HepG2 (cell line): ENCODE data around the gene GATD1. TPM values are rescaled to one million over a fixed set of nuclear protein-coding genes. Genes with fewer than 3 reads are reported as not detected.

Experiments used
- ARID4A ChIP-seq: sonication (generic); formaldehyde crosslinking; IDR thresholded peaks from 2 replicates; pipeline ENCODE4 v1.5.0; 2020; ENCODE audit warnings: mild to moderate bottlenecking, missing genetic modification reagents, borderline replicate concordance
- DPF2 ChIP-seq: sonication (generic); formaldehyde crosslinking; IDR thresholded peaks from 2 replicates; pipeline ENCODE4 v1.4.0; 2020; ENCODE audit warnings: mild to moderate bottlenecking, low read depth, missing genetic modification reagents, borderline replicate concordance
- FOXK1 ChIP-seq: sonication (generic); formaldehyde crosslinking; IDR thresholded peaks from 2 replicates; pipeline ENCODE4 v1.4.0; 2020; ENCODE audit warnings: low read depth, missing genetic modification reagents, borderline replicate concordance
- KIAA2018 ChIP-seq: sonication (generic); formaldehyde crosslinking; IDR thresholded peaks from 2 replicates; pipeline ENCODE4 v1.5.0; 2020; ENCODE audit warnings: mild to moderate bottlenecking, missing genetic modification reagents, borderline replicate concordance
- RAD21 ChIP-seq: fragments of 450-650 bp; formaldehyde crosslinking; IDR thresholded peaks from 2 replicates; pipeline ENCODE4 v1.5.0; 2020; ENCODE audit warnings: mild to moderate bottlenecking
- SMARCC2 ChIP-seq: fragments of 450-650 bp; IDR thresholded peaks from 2 replicates; pipeline ENCODE4 v1.6.1; 2017; ENCODE audit warnings: antibody characterized with exemption, mild to moderate bottlenecking
- SPEN ChIP-seq: sonication (generic); formaldehyde crosslinking; IDR thresholded peaks from 2 replicates; pipeline ENCODE4 v1.5.1; 2020; ENCODE audit warnings: low read depth, mild to moderate bottlenecking, missing genetic modification reagents
- SRSF1 ChIP-seq: fragments of 200-400 bp; formaldehyde crosslinking; optimal IDR thresholded peaks from 2 replicates; pipeline ENCODE3; 2017; ENCODE audit warnings: mild to moderate bottlenecking, low read depth, low read length, moderate library complexity
- SYNCRIP ChIP-seq: fragments of 200-400 bp; formaldehyde crosslinking; IDR thresholded peaks from 2 replicates; pipeline ENCODE4 v1.6.1; 2018; ENCODE audit warnings: mild to moderate bottlenecking, low read depth, low read length; ENCODE audit not compliant: insufficient read depth
- THAP8 ChIP-seq: sonication (generic); formaldehyde crosslinking; IDR thresholded peaks from 2 replicates; pipeline ENCODE4 v1.5.1; 2020; ENCODE audit warnings: missing genetic modification reagents, mild to moderate bottlenecking, borderline replicate concordance
- ZMYM4 ChIP-seq: sonication (generic); formaldehyde crosslinking; IDR thresholded peaks from 2 replicates; pipeline ENCODE4 v1.8.1; 2023; ENCODE audit warnings: mild to moderate bottlenecking, missing genetic modification reagents
- ZNF788 ChIP-seq: sonication (generic); formaldehyde crosslinking; IDR thresholded peaks from 2 replicates; pipeline ENCODE4 v1.5.0; 2020; ENCODE audit warnings: mild to moderate bottlenecking, missing genetic modification reagents, borderline replicate concordance
- ZNF792 ChIP-seq: IDR thresholded peaks from 2 replicates; pipeline ENCODE4 v1.6.1; 2016
- polyA plus RNA-seq, 8 experiments: library from polyadenylated mRNA; depleted of rRNA in 3 of 8; stranded (reverse) in 7 of 8; unstranded in 1 of 8; fragments of >200 nt; fragmentation: Illumina TruSeq in 4 of 8; extraction: Trizol in 4 of 8; gene quantifications; 2 replicates each; pipeline versions ENCODE4 v1.2.1 to v1.2.3, GENCODE V29; 2011 to 2016; ENCODE audit warnings: low read depth in 4 of 8, missing spikeins in 1 of 8, mixed read lengths in 1 of 8; ENCODE audit not compliant: insufficient read depth in 1 of 8
- total RNA-seq, 5 experiments: library from RNA; depleted of rRNA; stranded (reverse); fragments of >200 nt; fragmentation: Illumina TruSeq; extraction: Trizol; gene quantifications; 2 replicates each; pipeline ENCODE4 v1.2.3, GENCODE V29; 2016; ENCODE audit warnings: low read depth in 1 of 5

Gene GATD1
- total and polyA plus RNA-seq, 2 of the 13 experiments (the other 11 are each of a cell fraction or from before 2014, with no cell fraction given), result 31.3 to 60.5 TPM

- TF ChIP-seq KIAA2018 (CRISPR knock-in tag), result no peak
- no peak for TF ChIP-seq ZMYM4 (CRISPR knock-in tag)
- peak; percentile 52 for TF ChIP-seq RAD21 (CRISPR knock-in tag)
- TF ChIP-seq FOXK1, result no peak
- peak; percentile 44; the same call in 1 of the 2 replicates for TF ChIP-seq ARID4A (CRISPR knock-in tag)
- 0 out of 2 replicates have a peak, but pooled peaks have one; percentile 1 for TF ChIP-seq SPEN (CRISPR knock-in tag)
- TF ChIP-seq ZNF792 (CRISPR knock-in tag), result no peak
- TF ChIP-seq SMARCC2, result no peak
- no peak for TF ChIP-seq THAP8 (CRISPR knock-in tag)
- no peak for TF ChIP-seq SYNCRIP
- TF ChIP-seq ZNF788 (CRISPR knock-in tag), result 0 out of 2 replicates have a peak, but pooled peaks have one; percentile 7
- no peak for TF ChIP-seq DPF2 (CRISPR knock-in tag)
- no peak for TF ChIP-seq SRSF1
Measured at GRCh38 chr11:776561-777287, 563 bp downstream of the GATD1 start (continued).
